GM12892 (cell line): ENCODE data around the gene OCA2.

ENCODE experiments used
- POLR2A ChIP-seq: IDR thresholded peaks from 2 replicates; pipeline ENCODE4 v1.6.1; 2011; ENCODE audit warnings: low read depth, low read length, control low read depth
- POLR2AphosphoS5 ChIP-seq: IDR thresholded peaks from 2 replicates; pipeline ENCODE4 v1.6.1; 2011; ENCODE audit warnings: low read depth, low read length, control low read depth
- TAF1 ChIP-seq: IDR thresholded peaks from 2 replicates; pipeline ENCODE4 v1.6.1; 2011; ENCODE audit warnings: low read depth, mild to moderate bottlenecking, control low read depth, low read length, borderline replicate concordance

GRCh38 chr15:28079313-28079969, 19.7 kb downstream of the OCA2 start:
- TF ChIP-seq POLR2AphosphoS5: no peak
- no peak for TF ChIP-seq POLR2A
- TF ChIP-seq TAF1: no peak
